GM12878 (cell line): ENCODE results near the gene OR51B6. TPM values are rescaled to one million over a fixed set of nuclear protein-coding genes. Genes with fewer than 3 reads are reported as not detected.

Experiments
- ATAC-seq: fragments of 200-7000 bp; cut with Tn5 transposase; 3 replicates; pipeline ENCODE4 v1.9.1; 2020; ENCODE audit warnings: mild to moderate bottlenecking, moderate library complexity
- BruUV-seq: library from RNA; stranded (reverse); fragments of 400-500 nt; replicated peaks from 2 replicates; lab custom pipeline; 2021; lab: Mats Ljungman, UMichigan
- CTCF ChIA-PET: fragments of 300-600 bp; sonication (Branson Sonifier 250); formaldehyde crosslinking; extraction: SDS; loops from one replicate; lab custom pipeline; 2021; ENCODE audit warnings: inconsistent platforms; lab: Yijun Ruan, JAX
- POLR2A ChIA-PET: fragments of 350-600 bp; formaldehyde crosslinking; extraction: SDS; loops from one replicate; lab custom pipeline; 2021; ENCODE audit warnings: inconsistent platforms; lab: Charles Lee
- RAD21 ChIA-PET: fragments of 300-600 bp; sonication (Branson Sonifier 250); formaldehyde crosslinking; loops from one replicate; lab custom pipeline; 2023; ENCODE audit warnings: antibody characterized with exemption; ENCODE audit not compliant: unreplicated experiment; lab: Charles Lee
- SMC1A ChIA-PET: fragments of 300-600 bp; sonication (Branson Sonifier 250); formaldehyde crosslinking; loops from one replicate; lab custom pipeline; 2023; ENCODE audit not compliant: unreplicated experiment, uncharacterized antibody; lab: Charles Lee
- DNase-seq: peaks from one replicate; pipeline ENCODE4 v3.0.0-alpha.2; 2011; ENCODE audit warnings: low read depth, low spot score
- FAIRE-seq: peaks from 3 replicates; lab custom pipeline; 2011; peaks lifted over from hg19 to GRCh38; lab: Jason Lieb, UNC
- H2AFZ ChIP-seq: 2 replicates; pipeline ENCODE4 v1.6.0; 2011; ENCODE audit warnings: low read depth, low read length, control low read depth; ENCODE audit not compliant: control insufficient read depth
- H3K27ac ChIP-seq: 2 replicates; pipeline ENCODE4 v1.5.1; 2011; ENCODE audit warnings: control low read depth; ENCODE audit not compliant: control insufficient read depth, insufficient read depth
- H3K27me3 ChIP-seq, 2 experiments: replicated peaks in 1 of 2; 2 replicates each; pipeline versions ENCODE4 v1.6.0 to v1.6.1; 2011; ENCODE audit warnings: low read length in 1 of 2; ENCODE audit not compliant: control insufficient read depth in 2 of 2, insufficient read depth in 2 of 2
- H3K36me3 ChIP-seq, 2 experiments: 2 replicates each; pipeline ENCODE4 v1.5.1; 2011; ENCODE audit warnings: low read length in 1 of 2; ENCODE audit not compliant: control insufficient read depth in 2 of 2, insufficient read depth in 2 of 2
- H3K4me1 ChIP-seq: 2 replicates; pipeline ENCODE4 v1.6.1; 2011; ENCODE audit warnings: mild to moderate bottlenecking, low read length, moderate library complexity, mixed read lengths; ENCODE audit not compliant: control insufficient read depth, insufficient read depth
- H3K4me2 ChIP-seq: 2 replicates; pipeline ENCODE4 v1.6.0; 2011; ENCODE audit warnings: control low read depth; ENCODE audit not compliant: control insufficient read depth, insufficient read depth
- H3K4me3 ChIP-seq: fragments of 200-600 bp; sonication (generic); 2 replicates; pipeline ENCODE4 v1.5.1; 2016
- H3K79me2 ChIP-seq: 2 replicates; pipeline ENCODE4 v1.6.0; 2011; ENCODE audit warnings: low read length; ENCODE audit not compliant: control insufficient read depth, insufficient read depth
- H3K9ac ChIP-seq: 2 replicates; pipeline ENCODE4 v1.8.0; 2011; ENCODE audit warnings: low read length, control low read depth, mixed read lengths; ENCODE audit not compliant: control insufficient read depth, insufficient read depth
- H3K9me3 ChIP-seq: replicated peaks from 3 replicates; pipeline ENCODE4 v1.5.1; 2011; ENCODE audit warnings: mild to moderate bottlenecking, low read length; ENCODE audit not compliant: control insufficient read depth, insufficient read depth
- H4K20me1 ChIP-seq: 2 replicates; pipeline ENCODE4 v1.6.0; 2011; ENCODE audit not compliant: control insufficient read depth, insufficient read depth
- ASH2L ChIP-seq: fragments of 300-600, 200-600 bp; sonication (generic); IDR thresholded peaks from 2 replicates; pipeline ENCODE4 v1.6.1; 2017; ENCODE audit warnings: low read depth, mild to moderate bottlenecking, borderline replicate concordance
- CBFB ChIP-seq: IDR thresholded peaks from 2 replicates; pipeline ENCODE4 v1.6.1; 2016; ENCODE audit warnings: antibody characterized with exemption, low read depth
- CHD1 ChIP-seq: IDR thresholded peaks from 2 replicates; pipeline ENCODE4 v1.6.1; 2012; ENCODE audit warnings: low read depth, low read length, improper control_type of control experiment
- CHD2 ChIP-seq: IDR thresholded peaks from 2 replicates; pipeline ENCODE4 v1.6.1; 2011; ENCODE audit warnings: low read depth, low read length, improper control_type of control experiment, borderline replicate concordance
- FOXK2 ChIP-seq: fragments of 450-650 bp; IDR thresholded peaks from 2 replicates; pipeline ENCODE4 v1.6.1; 2017; ENCODE audit warnings: mild to moderate bottlenecking, moderate library complexity
- GABPA ChIP-seq: IDR thresholded peaks from 2 replicates; pipeline ENCODE4 v1.6.1; 2014; ENCODE audit warnings: antibody characterized with exemption, low read depth, mild to moderate bottlenecking, inconsistent platforms
- JUNB ChIP-seq: IDR thresholded peaks from 2 replicates; pipeline ENCODE4 v1.6.1; 2016; ENCODE audit warnings: antibody characterized with exemption, mild to moderate bottlenecking
- MYC ChIP-seq: IDR thresholded peaks from 2 replicates; pipeline ENCODE4 v1.6.1; 2011; ENCODE audit warnings: mild to moderate bottlenecking, low read length, moderate library complexity, inconsistent platforms; ENCODE audit not compliant: insufficient read depth, insufficient replicate concordance, insufficient read length, severe bottlenecking
- NFXL1 ChIP-seq: fragments of 450-650 bp; IDR thresholded peaks from 2 replicates; pipeline ENCODE4 v1.6.1; 2017; ENCODE audit warnings: antibody characterized with exemption, mild to moderate bottlenecking, borderline replicate concordance
- PAX8 ChIP-seq: fragments of 450-650 bp; IDR thresholded peaks from 2 replicates; pipeline ENCODE4 v1.6.1; 2017; ENCODE audit warnings: mild to moderate bottlenecking, moderate library complexity
- TAF1 ChIP-seq: IDR thresholded peaks from 2 replicates; pipeline ENCODE4 v1.6.1; 2011; ENCODE audit warnings: mild to moderate bottlenecking, low read depth, low read length, borderline replicate concordance
- WGBS: methylation state at CpG from one replicate; pipeline ENCODE4 v1.1.6; 2016; ENCODE audit warnings: low lambda C conversion rate; ENCODE audit not compliant: insufficient replicate concordance, insufficient coverage; ENCODE audit errors: missing lambda C conversion rate; 5-methylcytosine and 5-hydroxymethylcytosine counted together
- in situ Hi-C: fragments of 300-500 bp; cut with MboI; formaldehyde crosslinking; loops from 9 replicates; pipeline ENCODE4 v1.14.3; 2018; ENCODE audit warnings: mixed read lengths
- intact Hi-C: fragments of 100-400 bp; cut with micrococcal nuclease; formaldehyde crosslinking; loops from one replicate; pipeline ENCODE4 v1.14.2; 2022; ENCODE audit not compliant: unreplicated experiment
- polyA plus RNA-seq, 11 experiments: library from polyadenylated mRNA; depleted of rRNA in 4 of 11; unstranded in 6 of 11; stranded (reverse) in 5 of 11; fragments of >200 nt; fragmentation: Nextera tagmentation in 4 of 11; fragmentation: Illumina TruSeq in 1 of 11; extraction: Ambion mirVana in 4 of 11; extraction: Trizol in 1 of 11; gene quantifications; 1 replicate in 1 of 11; 2 replicates in 10 of 11; pipeline versions ENCODE4 v1.2.1 to v1.2.3, GENCODE V29; 2011 to 2016; ENCODE audit warnings: inconsistent platforms in 2 of 11, missing spikeins in 2 of 11, low read depth in 1 of 11
- total RNA-seq, 4 experiments: library from RNA; depleted of rRNA in 3 of 4; stranded (reverse); fragments of >200 nt in 3 of 4; fragmentation: Illumina TruSeq in 1 of 4; extraction: Trizol in 1 of 4; gene quantifications; 2 replicates each; pipeline versions ENCODE4 v1.2.1 to v1.2.3, GENCODE V29; 2013 to 2021
- TF ChIP-seq, protein P1 (sequence below): IDR thresholded peaks from 2 replicates; pipeline ENCODE4 v1.6.1; 2012; ENCODE audit warnings: low read depth, low read length, improper control_type of control experiment

The OR51B6 gene
- total and polyA plus RNA-seq, 10 of the 15 experiments (the other 5 are each of a cell fraction or from before 2014, with no cell fraction given): 0.17 TPM; not detected in 9

GRCh38 chr11:5367448-5368074, 16.3 kb downstream of the OR51B6 start:
- TF ChIP-seq JUNB (no peak), PAX8 (no peak), NFXL1 (no peak), ASH2L (no peak), FOXK2 (no peak), CHD1 (no peak), MYC (no peak), CHD2 (no peak), CBFB (no peak), GABPA (no peak), TAF1 (no peak)
- TF ChIP-seq, protein P1, sequence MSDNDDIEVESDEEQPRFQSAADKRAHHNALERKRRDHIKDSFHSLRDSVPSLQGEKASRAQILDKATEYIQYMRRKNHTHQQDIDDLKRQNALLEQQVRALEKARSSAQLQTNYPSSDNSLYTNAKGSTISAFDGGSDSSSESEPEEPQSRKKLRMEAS: no peak
- TF ChIP-seq, all 136 proteins: peak for 0
- no peaks in the 10 kb centered on the region for H3K27me3 ChIP-seq
- DNase-seq: no peak
- no TSS peak for BruUV-seq
- no peak overlapping the region for H3K4me3 ChIP-seq
- 84% methylated on average over 2 of the region's 2 CpGs for WGBS
- H3K9me3 ChIP-seq: no peaks in the 10 kb centered on the region
- intact Hi-C loops (loop anchor here (2.0 kb wide), 1 partner anchor 77 kb away; no protein-coding TSS in a partner anchor), in situ Hi-C loops (no loop called here)
- H3K79me2 ChIP-seq: no peaks in the 10 kb centered on the region
- CTCF ChIA-PET: interaction anchor here (1.1 kb wide), 1 partner anchor 243 kb away, joined by 4 read pairs; no protein-coding TSS in a partner anchor
- H3K4me2 ChIP-seq: no peak overlapping the region
- no peaks in the 10 kb centered on the region for H3K4me1 ChIP-seq
- H3K9ac ChIP-seq: no peak overlapping the region
- SMC1A ChIA-PET: interaction anchor here (1.0 kb wide), 1 partner anchor 243 kb away, joined by 3 read pairs; no protein-coding TSS in a partner anchor
- no peaks in the 10 kb centered on the region for H3K36me3 ChIP-seq
- no peak for FAIRE-seq
- H4K20me1 ChIP-seq: no peaks in the 10 kb centered on the region
- POLR2A ChIA-PET: no interaction called here
- no peak overlapping the region for H3K27ac ChIP-seq
- no peak; the same call in 1 of the 3 replicates for ATAC-seq
- RAD21 ChIA-PET: no interaction called here
- H2AFZ ChIP-seq: no peak overlapping the region
